Measurements from ENCODE around the gene TTYH3.
A peak's percentile ranks its signal among the peaks of the same experiment; 100 is the strongest.

TTYH3 gene

DNA sequence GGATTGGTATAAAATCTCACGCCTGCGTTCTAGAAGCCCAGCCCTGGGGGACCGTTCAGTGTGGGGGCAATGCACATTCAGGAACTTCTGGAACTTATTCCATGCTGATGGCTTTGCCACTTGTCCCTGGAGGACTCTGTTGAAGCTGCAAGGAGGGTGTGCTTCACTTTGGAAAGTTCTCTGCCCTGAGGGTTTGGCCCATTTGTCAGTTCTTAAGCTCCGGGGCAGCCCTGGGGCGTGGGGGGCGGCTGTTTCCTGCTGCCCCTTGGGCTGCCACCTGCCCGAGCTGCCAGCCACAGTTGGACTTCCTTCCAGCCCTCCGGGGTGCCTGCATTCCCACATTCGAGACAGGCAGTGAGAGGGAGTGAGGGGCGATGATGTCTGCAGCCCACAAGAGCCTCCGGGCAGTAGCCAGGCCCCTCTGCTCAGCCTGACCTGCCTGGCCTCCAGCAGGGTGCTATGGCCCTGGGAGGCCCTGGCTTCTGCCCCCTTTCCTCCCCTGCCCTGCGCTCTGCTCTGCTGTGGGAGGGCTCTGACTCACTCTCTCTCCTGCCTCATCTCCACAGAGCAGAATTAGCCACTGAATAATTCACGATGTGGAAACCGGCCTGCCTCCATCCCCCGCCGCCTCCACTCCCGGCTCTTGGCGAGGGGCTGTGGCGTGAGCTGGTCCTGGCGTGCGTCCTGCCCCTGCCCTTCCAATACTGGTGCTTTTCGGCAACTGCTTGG is 1.9 kb downstream of the TTYH3 start:
- intact Hi-C loops (cut with DNase I; ENCODE audit: low total_unique reads) = no loop called here

DNA sequence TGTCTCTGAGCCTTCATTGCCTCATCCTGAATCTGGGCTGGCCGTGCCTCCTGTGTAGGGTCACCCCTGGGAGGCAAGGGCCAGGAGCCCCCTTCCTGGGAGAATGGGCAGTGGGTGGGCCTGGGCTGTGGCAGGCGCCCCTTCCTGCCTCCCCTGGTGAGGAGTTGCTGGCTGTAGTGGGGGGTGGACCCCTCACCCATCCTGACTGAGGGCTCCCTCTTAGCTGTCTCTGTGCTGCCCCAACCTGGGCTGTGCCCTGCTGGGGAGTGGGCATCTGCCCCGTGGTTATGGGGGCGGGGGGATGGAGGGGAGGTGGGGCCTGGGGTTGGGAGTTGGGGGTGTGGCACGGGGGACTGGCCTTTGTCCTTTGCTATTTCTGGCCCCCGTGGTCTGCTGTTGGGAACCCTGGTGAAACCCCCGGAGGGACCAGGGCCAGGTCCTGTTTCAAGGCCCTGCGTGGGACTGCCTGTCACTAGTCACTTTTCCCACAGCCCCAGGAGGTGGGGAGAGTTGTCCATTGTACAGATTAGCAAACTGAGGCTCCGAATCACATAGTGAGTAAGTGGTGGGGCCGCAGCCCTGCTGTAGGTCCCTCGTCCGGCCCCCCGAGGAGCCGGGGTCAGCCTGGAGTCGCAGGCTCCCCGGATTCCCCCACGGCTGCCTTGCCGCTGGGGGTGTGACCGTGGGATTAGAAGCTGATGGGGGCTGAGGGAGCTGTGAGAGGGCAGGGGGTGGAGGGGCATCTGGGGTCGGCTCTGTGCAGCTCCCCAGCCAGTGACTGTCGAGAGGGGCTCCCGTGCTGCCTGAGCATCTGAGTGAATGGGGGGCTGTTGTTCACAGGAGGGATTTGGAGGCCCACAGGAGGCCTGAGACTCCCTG is 2.7 kb downstream of the TTYH3 start:
- H3K4me3 ChIP-seq = peak overlapping the region; percentile 79 to 86

More for the DNA sequence above, 1.9 kb downstream of the TTYH3 start:
- no peak for TF ChIP-seq CTCF (IDR thresholded peaks at IDR 0.05)
- Histone ChIP-seq H3K27me3 (no peaks in the 10 kb centered on the region), H3K9me3 (no peaks in the 10 kb centered on the region), H3K36me3 (no peaks in the 10 kb centered on the region), H3K4me1 (peaks cover 7 to 70% (median 53%) of the 10 kb centered on the region in 4 donors), H3K27ac (peak overlapping the region; percentile 83 to 86), H3K4me3 (peak overlapping the region; percentile 79 to 86)
- DNase-seq = peak; percentile 62 to 91

GRCh38 chr7:2635148-2635668 is 3.4 kb downstream of the TTYH3 start:
- intact Hi-C loops (cut with DNase I; ENCODE audit: low total_unique reads) = no loop called here
- Histone ChIP-seq H3K27ac (peak overlapping the region; percentile 1 to 86), H3K4me3 (no peak overlapping the region), H3K27me3 (no peaks in the 10 kb centered on the region), H3K9me3 (no peaks in the 10 kb centered on the region), H3K36me3 (no peaks in the 10 kb centered on the region), H3K4me1 (peaks cover 12 to 86% (median 65%) of the 10 kb centered on the region in 4 donors)
- no peak for DNase-seq
- TF ChIP-seq CTCF (IDR thresholded peaks at IDR 0.05) = no peak

More for the DNA sequence above, 2.7 kb downstream of the TTYH3 start:
- no peaks in the 10 kb centered on the region for H3K36me3 ChIP-seq
- TF ChIP-seq CTCF (IDR thresholded peaks at IDR 0.05) = no peak
- H3K27me3 ChIP-seq = no peaks in the 10 kb centered on the region
- peak overlapping the region; percentile 83 to 86 for H3K27ac ChIP-seq
- H3K9me3 ChIP-seq = no peaks in the 10 kb centered on the region
- DNase-seq = no peak
- intact Hi-C loops (cut with DNase I; ENCODE audit: low total_unique reads) = no loop called here
- H3K4me1 ChIP-seq = peaks cover 12 to 78% (median 61%) of the 10 kb centered on the region in 4 donors

DNA sequence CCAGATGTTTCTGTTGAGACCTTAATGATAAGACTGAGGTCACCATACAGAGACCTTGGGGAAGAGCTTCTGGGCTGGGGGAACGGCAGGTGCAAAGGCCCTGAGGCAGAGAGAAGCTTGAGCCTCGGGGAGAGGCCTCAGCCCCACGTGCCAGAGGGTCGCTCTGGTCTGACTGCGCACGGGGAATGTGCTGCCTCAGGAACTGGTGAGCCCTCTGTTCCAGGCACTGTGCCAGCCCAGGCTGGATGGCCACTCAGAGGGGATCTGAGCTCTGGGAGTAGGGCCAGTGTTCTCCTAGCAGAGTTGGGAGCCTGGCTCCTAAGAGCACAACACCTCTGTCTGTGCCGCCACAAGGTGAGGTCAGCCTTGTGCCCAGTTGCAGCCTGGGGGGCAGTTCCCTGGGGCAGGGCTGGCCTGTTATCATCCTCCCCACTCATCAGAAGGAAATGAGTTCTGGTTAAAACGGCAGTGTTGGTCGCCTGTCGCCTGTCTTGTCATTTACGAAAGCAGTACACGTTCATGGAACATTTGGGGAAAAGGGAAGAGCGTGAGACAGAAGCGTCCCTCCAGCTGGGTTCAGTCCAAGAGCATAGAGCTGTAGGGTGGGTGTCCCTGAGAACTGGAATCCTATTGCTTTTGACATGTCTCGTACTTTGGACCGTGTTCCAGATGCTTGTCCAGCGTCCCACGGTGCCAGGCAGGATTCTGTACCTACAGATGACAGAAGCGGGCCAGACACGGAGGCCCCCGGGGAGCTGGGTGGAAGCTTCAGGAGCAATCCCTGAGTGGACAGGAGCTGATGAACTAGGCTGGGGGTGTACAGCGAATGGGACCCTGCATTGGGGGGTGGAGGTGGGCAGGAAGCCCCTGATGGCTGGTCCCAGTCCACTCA is 4.3 kb downstream of the TTYH3 start:
- Histone ChIP-seq H3K4me3 (no peak overlapping the region), H3K4me1 (peaks cover 12 to 93% (median 72%) of the 10 kb centered on the region in 4 donors), H3K27ac (peak overlapping the region; percentile 1 to 27), H3K27me3 (no peaks in the 10 kb centered on the region), H3K9me3 (no peaks in the 10 kb centered on the region), H3K36me3 (no peaks in the 10 kb centered on the region)
- DNase-seq = peak in 1 of 2 donors; percentile 84
- TF ChIP-seq CTCF (IDR thresholded peaks at IDR 0.05) = no peak
- intact Hi-C loops (cut with DNase I; ENCODE audit: low total_unique reads) = no loop called here

DNA sequence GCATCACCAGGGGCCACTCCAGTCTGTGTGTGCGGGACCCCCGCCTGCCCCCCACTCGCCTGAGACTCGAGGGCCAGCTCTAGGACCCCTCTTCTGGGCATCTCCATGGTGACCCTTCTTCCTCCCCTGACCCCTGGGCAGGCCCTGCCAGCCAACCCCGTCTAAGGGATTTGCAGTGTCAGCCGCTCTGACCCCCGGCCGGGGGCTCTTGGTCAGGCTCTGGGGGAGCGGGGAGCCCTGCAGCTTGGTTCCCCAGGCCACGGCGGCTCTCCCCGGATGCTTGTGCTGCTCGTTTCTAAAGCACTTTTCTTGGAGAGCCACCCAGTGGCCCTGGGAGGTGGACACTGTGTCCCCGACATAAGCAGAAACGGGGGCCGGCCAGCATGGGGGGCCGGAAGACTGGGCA is 5.3 kb downstream of the TTYH3 start:
- no peaks in the 10 kb centered on the region for H3K36me3 ChIP-seq
- H3K9me3 ChIP-seq = no peaks in the 10 kb centered on the region
- no peak for DNase-seq
- intact Hi-C loops (cut with DNase I; ENCODE audit: low total_unique reads) = no loop called here
- peaks cover 12 to 100% (median 80%) of the 10 kb centered on the region in 4 donors for H3K4me1 ChIP-seq
- no peaks in the 10 kb centered on the region for H3K27me3 ChIP-seq
- no peak for TF ChIP-seq CTCF (IDR thresholded peaks at IDR 0.05)
- peak overlapping the region in 1 of 2 donors; percentile 27 for H3K27ac ChIP-seq
- no peak overlapping the region for H3K4me3 ChIP-seq
